Uterus (tissue), 4 donors: ENCODE measurements around the gene CDKAL1. TPM values are rescaled to one million over a fixed set of nuclear protein-coding genes. Genes with fewer than 3 reads are reported as not detected.

Experiments
- DNase-seq, 2 donors: peaks; one replicate each; pipeline ENCODE4 v3.0.0-alpha.2; 2019 to 2020
- H3K27ac ChIP-seq, 2 donors: fragments of 200-600 bp; sonication (generic); 1 replicate in 1 of 2; 2 replicates in 1 of 2; pipeline ENCODE4 v1.5.1; 2016 to 2018
- H3K27me3 ChIP-seq, 2 donors: fragments of 200-600 bp; sonication (generic); one replicate each; pipeline ENCODE4 v1.5.1; 2018 to 2019; ENCODE audit warnings: control low read depth in 1 of 2
- H3K36me3 ChIP-seq, 2 donors: fragments of 200-600 bp; sonication (generic); one replicate each; pipeline ENCODE4 v1.5.1; 2019; ENCODE audit warnings: control low read depth in 1 of 2
- H3K4me1 ChIP-seq, 2 donors: fragments of 200-600 bp; sonication (generic); one replicate each; pipeline ENCODE4 v1.5.1; 2018 to 2019; ENCODE audit warnings: control low read depth in 1 of 2
- H3K4me3 ChIP-seq, 2 donors: fragments of 200-600 bp; sonication (generic); 1 replicate in 1 of 2; 2 replicates in 1 of 2; pipeline ENCODE4 v1.5.1; 2018 to 2019; ENCODE audit warnings: mild to moderate bottlenecking in 1 of 2
- H3K9me3 ChIP-seq, 2 donors: fragments of 200-600 bp; sonication (generic); one replicate each; pipeline ENCODE4 v1.5.1; 2019; ENCODE audit warnings: control low read depth in 1 of 2
- CTCF ChIP-seq, 4 experiments: fragments of 200-600 bp in 2 of 4; fragments of 450-650 bp in 2 of 4; sonication (generic) in 2 of 4; IDR thresholded peaks; one replicate each; pipeline ENCODE4 v1.5.1; 2016 to 2019; ENCODE audit warnings: antibody characterized with exemption in 4 of 4, mild to moderate bottlenecking in 2 of 4, moderate library complexity in 1 of 4
- POLR2A ChIP-seq, 2 donors: fragments of 450-650 bp; IDR thresholded peaks; one replicate each; pipeline ENCODE4 v1.6.1; 2016; ENCODE audit warnings: antibody characterized with exemption in 2 of 2, mild to moderate bottlenecking in 1 of 2, moderate library complexity in 1 of 2
- intact Hi-C: fragments of 100-400 bp; cut with DNase I; formaldehyde crosslinking; loops from one replicate; pipeline ENCODE4 v1.15.1; 2023; ENCODE audit warnings: low total_unique reads
- total RNA-seq, 4 donors: library from RNA; depleted of rRNA in 3 of 4; stranded (reverse); fragments of >200 nt in 3 of 4; gene quantifications; one replicate each; pipeline versions ENCODE4 v1.1.0 to v1.2.4, GENCODE V29; 2014 to 2023
- donor health status: DM: yes; HTN: yes; CAD: no.

The CDKAL1 gene
- total RNA-seq, 4 donors from 2014 or later: 5.0 to 51.7 (median 18.9) TPM

GRCh38 chr6:20699402-20699801, 165.1 kb downstream of the CDKAL1 start:
- Histone ChIP-seq H3K36me3 (no peaks in the 10 kb centered on the region), H3K27me3 (no peaks in the 10 kb centered on the region), H3K27ac (no peak overlapping the region), H3K9me3 (no peaks in the 10 kb centered on the region), H3K4me3 (no peak overlapping the region), H3K4me1 (no peaks in the 10 kb centered on the region)
- TF ChIP-seq CTCF (IDR thresholded peaks at IDR 0.05) (no peak), POLR2A (IDR thresholded peaks at IDR 0.05) (no peak)
- intact Hi-C loops: no loop called here
- DNase-seq: no peak

GRCh38 chr6:20700375-20700774, 166.1 kb downstream of the CDKAL1 start:
- Histone ChIP-seq H3K27ac (no peak overlapping the region), H3K9me3 (no peaks in the 10 kb centered on the region), H3K36me3 (no peaks in the 10 kb centered on the region), H3K27me3 (no peaks in the 10 kb centered on the region), H3K4me3 (no peak overlapping the region), H3K4me1 (no peaks in the 10 kb centered on the region)
- DNase-seq: no peak
- intact Hi-C loops: no loop called here
- TF ChIP-seq POLR2A (IDR thresholded peaks at IDR 0.05) (no peak), CTCF (IDR thresholded peaks at IDR 0.05) (no peak)

GRCh38 chr6:20702366-20702765, 168.1 kb downstream of the CDKAL1 start:
- no peaks in the 10 kb centered on the region for H3K36me3 ChIP-seq
- no peak overlapping the region for H3K27ac ChIP-seq
- no peak overlapping the region for H3K4me3 ChIP-seq
- H3K9me3 ChIP-seq: no peaks in the 10 kb centered on the region
- H3K27me3 ChIP-seq: no peaks in the 10 kb centered on the region
- TF ChIP-seq CTCF (IDR thresholded peaks at IDR 0.05) (no peak), POLR2A (IDR thresholded peaks at IDR 0.05) (no peak)
- H3K4me1 ChIP-seq: no peaks in the 10 kb centered on the region
- DNase-seq: no peak
- intact Hi-C loops: no loop called here

GRCh38 chr6:20703049-20703448, 168.8 kb downstream of the CDKAL1 start:
- TF ChIP-seq POLR2A (IDR thresholded peaks at IDR 0.05) (no peak), CTCF (IDR thresholded peaks at IDR 0.05) (no peak)
- H3K4me3 ChIP-seq: no peak overlapping the region
- H3K4me1 ChIP-seq: no peaks in the 10 kb centered on the region
- H3K27ac ChIP-seq: no peak overlapping the region
- no peaks in the 10 kb centered on the region for H3K36me3 ChIP-seq
- intact Hi-C loops: no loop called here
- no peak for DNase-seq
- H3K27me3 ChIP-seq: no peaks in the 10 kb centered on the region
- no peaks in the 10 kb centered on the region for H3K9me3 ChIP-seq

DNA sequence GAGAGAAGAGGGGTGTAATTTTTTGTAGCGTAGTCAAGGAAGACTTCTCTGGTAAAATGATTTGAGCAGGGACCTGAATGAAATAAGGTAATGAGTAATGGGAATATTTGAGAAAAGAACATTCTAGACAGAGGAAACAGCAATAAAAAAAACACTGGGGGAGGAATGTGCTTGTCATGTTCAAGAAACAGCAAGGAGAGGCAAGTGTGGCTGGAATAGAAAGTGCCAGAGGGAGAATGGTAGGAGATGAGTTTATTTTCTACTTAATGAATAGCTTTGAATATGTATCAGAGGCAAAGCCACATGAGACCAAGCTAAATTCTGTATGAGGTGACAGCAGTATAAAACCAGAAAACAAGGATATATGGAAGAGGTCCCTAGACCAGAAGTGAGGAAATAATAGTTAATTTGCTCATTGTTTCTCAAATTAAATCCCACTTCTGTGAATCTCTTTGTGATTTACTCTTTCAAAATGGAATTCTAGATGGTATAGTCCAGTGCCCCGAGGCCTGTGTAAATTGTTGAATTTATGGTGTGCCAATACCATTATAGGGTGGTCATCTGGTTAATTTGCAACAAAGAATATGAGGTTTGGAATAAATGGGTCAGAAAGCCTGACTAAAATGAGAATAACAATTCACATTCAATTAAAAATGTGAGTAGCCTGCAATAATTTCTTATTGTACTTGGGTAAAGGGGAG, 170.2 kb downstream of the CDKAL1 start:
- no peak for TF ChIP-seq POLR2A (IDR thresholded peaks at IDR 0.05)
- no peak for TF ChIP-seq CTCF (IDR thresholded peaks at IDR 0.05)
- no peak for DNase-seq
- intact Hi-C loops: no loop called here
- Histone ChIP-seq H3K9me3 (no peaks in the 10 kb centered on the region), H3K4me3 (no peak overlapping the region), H3K27me3 (no peaks in the 10 kb centered on the region), H3K36me3 (no peaks in the 10 kb centered on the region), H3K4me1 (no peaks in the 10 kb centered on the region), H3K27ac (no peak overlapping the region)
